NCI-H2107 treated with DMSO at 0.1 percent for 48 hours (cell line): ENCODE results near the gene KIF21A.

Experiments
- DNase-seq: peaks from one replicate; lab custom pipeline; 2025; ENCODE audit not compliant: unreplicated experiment; lab: John Stamatoyannopoulos, UW

KIF21A gene

DNA sequence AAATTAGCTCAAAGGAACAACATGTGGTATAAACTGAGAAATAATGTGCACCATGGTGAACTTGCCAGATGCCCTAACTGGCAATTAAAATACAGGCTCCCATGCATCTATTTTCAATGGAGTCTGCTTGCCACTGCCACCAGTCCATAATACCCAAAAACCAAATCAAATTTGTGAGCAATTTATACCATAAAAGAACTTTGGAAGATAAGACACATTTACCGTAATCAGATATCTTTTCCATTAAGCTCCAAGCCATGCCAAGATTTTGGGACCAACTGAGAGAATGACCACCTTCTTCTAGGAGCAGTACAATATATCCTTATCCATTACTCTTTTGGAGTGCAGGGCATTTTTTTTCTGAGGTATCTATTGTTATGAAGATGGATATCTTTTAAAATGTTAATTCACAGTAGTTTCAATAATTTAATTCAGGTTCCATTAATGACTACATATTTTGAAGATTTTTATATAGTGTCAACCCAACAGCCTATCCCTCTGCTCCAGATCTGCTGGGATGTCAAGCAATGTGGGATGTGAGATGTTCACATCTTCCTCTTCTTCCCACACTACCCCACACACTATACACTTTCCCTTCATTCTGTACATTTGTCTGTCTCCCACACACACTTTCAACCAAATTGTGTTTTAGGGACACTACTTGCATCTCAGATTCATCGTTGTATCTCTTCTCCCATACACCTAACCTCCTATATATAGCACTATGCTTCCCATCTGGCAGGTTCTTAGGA, 53.3 kb downstream of the KIF21A start:
- no peak for DNase-seq

DNA sequence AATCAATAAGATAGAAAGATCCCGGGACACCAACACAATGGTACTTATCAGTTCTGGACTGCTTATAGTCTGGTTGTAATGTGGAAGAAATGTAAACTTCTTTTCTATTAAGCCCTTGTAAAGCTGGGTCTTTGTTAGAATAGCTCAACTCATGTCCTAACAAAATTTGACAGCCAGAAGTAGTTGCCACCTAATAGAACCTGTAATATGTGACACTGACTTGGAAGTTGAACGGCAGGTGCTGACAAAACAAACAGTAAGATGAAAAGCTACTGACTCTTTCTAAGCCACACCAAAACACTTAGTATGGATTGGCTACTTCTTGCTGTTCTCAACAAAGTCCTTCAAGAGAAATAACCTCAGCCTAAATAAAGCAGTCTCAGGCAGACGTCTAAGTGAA, 56.6 kb downstream of the KIF21A start:
- no peak for DNase-seq

DNA sequence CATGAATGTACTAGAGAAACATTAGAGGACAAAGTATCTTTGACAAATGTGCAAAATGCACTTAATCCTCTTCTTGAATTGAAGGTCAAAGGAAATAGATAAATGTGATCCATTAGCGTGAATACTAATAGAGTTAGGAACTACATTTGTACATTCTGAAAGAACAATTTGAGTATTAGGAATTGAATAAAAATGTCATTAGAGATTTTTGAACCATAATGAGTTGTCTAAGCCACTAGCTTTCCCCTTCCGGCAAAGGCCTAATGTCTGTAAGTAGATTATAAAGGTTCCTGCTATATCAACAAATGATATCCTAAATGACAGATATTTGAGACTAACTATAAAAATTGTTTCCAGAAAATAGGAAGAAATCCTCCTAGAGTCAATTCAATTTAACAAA, 59.8 kb downstream of the KIF21A start:
- DNase-seq: no peak

DNA sequence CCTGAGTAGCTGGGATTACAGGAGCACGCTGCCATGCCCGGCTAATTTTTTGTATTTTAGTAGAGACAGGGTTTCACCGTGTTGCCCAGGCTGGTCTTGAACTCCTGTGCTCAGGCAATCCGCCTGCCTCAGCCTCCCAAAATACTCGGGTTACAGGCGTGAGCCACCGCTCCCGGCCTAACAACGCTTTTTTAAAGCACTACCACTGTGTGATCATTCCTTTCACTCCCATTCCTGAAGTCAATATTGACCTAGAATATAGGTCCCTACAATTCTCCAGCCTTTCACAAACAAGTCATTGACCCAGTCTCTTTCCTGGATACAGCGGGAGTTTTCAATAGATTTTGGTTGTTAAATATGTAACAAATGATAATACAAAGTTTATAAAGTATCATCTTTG, 62.8 kb downstream of the KIF21A start:
- no peak for DNase-seq

DNA sequence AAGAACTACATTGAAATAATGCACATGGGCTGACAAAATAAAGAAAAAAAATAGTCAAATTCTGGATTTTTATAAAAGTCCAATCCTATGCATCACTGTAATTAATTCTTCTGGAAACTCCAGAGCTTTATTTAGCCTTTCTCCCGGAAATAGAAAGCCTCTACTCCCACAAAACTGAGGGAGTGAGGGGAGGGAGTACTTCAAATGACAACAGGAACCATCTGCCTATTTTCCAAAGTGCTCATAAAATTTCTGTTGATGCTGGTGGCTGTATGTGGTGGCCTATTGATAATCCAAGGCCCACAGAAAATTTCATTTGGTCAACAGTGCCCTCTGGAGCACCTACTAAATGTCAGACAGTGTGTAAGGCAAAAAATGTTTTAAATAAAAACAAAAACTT, 64.6 kb downstream of the KIF21A start:
- no peak for DNase-seq

DNA sequence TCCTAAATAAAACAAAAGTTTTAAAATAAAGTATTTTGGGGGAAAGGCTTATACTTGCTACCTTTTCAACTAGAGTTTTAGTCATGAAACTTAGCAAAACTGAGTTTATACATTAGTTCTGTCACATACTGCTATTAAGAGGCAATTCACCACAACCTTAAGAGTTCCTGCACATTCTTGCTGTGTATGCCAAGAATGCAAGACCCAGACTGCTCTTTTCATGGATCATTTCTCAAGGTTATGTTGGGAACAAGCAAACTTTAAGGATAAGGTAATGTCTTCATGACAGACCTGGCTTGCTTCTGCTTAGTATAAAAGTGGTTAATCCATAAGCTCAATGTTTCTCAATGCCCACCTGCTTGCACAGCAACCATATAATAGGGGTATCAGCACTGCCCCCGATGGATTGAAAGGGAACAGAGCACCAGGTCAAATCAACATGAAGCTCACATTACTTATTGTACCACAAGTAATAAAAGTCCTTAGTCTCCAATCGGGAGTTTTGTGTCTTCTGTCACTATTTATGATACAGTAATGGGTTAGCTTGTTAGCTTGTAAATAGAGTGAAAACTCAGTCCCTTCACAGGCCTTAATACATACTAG, 67.6 kb downstream of the KIF21A start:
- DNase-seq: no peak

DNA sequence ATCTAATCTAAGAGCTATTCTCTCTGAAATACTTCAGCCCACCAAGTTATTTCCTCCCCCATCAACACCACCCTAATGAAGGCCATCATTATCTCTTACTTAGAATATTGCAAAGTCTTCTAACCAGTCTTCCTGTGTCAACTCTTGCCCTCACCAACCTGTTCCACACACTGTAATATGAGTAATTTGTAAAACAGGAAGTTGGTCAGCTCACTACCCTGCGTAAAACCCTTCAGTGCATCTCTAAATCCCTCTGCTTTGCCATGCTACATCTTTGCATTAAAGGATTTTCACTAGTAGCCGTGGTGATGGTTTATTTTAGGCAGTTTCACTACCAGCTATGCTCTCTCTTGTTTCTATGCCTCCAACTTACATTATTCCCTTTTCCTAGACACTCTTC, 70.0 kb downstream of the KIF21A start:
- no peak for DNase-seq

DNA sequence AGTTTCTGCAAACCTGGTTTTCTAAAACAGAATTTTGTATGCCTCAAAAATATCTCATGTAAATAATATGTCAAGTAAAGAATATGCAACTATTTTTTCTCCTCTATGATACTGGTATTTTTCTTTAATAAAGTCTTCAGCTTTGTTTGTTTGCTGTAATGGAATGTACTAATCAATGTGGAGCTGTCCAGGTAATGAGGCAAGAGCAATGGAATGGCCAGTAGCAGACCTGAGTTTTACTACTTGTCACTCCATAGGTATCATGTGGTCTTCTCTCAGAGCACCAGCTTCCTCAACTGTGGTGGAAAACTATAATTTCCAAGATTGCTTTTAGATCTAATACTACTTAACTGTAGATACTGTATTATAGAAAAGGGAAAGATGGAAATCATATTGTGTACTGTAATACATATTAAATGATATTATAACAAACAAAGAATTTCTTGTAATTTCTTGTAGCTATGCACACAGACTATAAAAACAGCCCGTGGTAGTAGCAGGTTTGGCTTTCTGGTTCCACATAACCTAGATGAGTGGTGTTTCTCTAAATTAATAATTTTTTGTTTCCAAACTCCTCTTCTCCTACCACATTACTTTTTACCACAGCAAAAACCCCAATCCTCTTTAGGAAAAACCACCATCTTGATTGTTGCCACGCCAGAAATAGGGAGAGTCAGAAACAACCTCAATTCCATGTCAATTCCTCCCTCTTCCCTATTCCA, 70.6 kb downstream of the KIF21A start:
- DNase-seq: no peak

DNA sequence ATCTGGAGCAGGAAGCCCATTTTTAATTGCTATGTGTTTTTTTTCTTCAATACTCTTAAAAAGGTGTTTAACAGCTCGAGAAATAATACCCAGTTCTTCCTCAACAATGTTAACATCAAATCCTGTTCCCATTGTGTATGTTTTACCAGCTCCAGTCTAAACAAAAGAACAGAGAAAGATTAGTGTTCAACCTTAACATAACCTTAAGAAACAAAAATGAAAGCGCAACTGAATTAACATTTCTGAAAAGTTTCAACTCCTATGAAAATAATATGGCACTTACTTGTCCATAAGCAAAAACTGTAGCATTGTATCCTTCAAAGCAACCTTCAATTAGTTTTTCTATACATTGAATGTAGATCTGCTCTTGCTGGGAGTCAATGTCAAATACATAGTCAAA, 73.2 kb downstream of the KIF21A start:
- DNase-seq: no peak

DNA sequence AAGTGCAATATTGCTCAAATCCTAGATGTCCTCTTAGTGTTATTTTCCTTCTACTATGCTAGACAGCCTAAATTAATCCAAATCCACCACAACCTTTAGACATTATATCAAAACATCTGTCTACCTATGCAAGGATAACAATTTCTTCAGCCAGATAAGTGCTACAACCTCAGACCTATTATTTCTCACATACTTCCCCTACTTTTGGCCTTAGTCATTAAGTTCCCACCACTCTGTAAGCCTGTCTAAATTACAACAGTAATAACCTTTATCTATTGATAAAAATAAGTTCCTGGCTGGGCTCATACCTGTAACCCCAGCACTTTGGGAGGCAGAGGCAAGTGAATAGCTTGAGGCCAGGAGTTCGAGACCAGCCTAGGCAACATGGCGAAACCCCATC, 74.0 kb downstream of the KIF21A start:
- DNase-seq: no peak

DNA sequence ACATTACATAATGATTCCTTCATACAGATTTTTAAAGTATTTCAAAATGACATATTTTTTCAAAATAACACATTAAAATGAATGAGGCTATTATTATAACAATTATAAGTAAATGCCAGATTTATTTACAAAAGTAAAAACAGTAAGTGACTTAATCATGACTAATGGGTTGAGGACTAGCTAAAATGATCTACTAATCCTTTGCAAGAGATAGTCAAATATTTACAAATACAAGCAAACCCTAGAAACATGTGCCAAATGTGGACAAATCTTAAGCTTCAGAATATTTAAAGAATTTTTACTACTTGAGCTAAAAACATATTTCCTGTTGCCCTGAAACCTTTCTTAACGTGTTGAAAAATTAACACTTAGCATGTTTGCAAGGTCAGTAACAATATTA, 74.8 kb downstream of the KIF21A start:
- DNase-seq: no peak

DNA sequence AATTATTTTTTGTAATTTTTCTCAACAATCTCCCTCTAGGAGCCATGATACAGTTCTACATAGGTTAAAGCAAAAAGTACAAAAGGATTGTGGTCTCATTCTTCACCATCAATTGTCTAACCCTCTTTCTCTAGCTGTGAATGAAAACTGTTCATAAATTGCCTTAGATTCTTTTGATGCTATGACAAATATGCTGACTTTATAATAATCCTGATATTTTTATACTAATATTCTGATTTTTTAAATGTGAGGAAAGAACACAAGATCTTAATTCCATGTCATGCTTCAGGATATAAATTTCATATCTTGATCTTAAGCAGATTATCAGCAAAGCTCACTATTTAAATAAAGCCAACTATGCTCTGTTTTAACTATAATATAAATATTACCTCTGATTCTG, 75.4 kb downstream of the KIF21A start:
- no peak for DNase-seq

DNA sequence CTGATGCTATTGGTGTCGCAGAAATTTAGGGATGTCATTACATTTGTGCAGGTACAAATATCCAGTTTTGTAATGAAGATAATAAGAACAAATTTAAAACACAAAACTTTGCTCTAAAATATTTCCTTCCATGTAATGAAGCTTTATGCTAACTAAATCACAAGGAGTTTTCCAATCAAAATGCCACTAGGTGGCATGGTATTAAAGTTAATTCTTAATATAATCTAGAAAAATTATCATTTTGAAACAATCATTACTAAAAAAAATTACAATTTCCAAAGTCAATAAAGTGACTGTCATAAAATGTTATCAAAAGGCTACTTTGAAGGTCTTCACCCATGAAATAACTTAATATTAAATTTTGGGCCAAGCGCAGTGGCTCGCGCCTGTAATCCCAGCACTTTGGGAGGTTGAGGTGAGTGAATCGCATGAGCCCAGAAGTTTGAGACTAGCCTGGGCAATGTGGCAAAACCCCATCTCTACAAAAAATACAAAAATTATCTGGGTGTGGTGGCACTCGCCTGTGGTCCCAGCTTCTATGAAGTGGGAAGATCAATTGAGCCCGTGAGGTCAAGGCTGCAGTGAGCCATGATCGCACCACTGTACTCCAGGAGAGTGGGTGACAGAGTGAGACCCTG, 77.4 kb downstream of the KIF21A start:
- no peak for DNase-seq

DNA sequence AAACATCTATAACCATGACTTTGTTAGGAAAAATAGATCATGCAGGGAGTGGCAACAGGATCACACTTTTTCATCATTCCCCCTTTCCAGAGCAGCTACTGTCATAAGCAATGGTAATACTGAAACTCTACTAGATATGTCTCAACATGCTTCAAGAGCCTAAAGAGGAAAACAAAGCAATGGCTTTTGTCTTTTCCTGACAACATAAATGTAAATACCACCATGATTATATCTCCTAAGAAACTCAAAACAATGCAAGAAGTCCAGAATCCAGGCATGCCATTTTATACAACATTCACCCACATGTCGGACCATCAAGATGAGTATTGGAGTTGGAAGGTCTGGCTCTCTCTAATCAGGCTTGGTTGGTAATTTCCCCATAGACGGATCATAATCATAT, 78.7 kb downstream of the KIF21A start:
- DNase-seq: no peak

DNA sequence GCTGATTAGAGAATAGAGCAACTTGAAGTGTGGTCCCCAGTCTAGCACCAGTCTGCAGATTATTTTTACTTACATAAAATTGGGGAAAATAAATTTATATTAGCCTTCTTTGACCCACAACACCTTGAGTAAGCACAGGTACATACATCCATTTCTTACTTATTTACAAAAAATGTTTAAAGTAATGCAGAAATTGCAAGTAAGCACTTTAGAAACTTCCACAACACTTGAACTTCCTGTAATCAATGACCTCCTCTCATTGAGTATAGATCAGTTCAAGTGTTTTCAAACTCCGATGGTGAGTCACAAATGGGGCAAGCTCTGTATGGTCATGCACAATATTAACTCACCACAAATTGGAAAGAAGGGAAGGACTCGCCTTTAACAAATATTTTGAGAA, 83.3 kb downstream of the KIF21A start:
- no peak for DNase-seq

DNA sequence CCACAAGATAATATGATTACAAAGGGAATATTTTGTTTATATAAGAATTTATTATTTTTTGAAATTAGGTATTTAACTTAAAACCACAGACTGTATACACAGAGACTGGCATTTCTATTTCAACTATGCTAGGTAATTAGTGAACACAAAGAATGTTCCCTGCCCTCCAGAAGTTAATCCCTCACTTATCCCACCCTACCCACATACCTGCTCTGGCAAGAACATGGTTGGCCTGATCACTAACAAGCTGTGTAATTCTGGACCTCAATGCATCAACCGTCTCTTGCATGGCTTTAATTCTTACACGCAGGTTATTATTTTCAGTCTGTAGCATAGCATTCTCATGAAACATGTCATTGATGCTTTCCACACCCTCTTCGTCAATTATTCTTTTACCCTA, 85.9 kb downstream of the KIF21A start:
- no peak for DNase-seq

DNA sequence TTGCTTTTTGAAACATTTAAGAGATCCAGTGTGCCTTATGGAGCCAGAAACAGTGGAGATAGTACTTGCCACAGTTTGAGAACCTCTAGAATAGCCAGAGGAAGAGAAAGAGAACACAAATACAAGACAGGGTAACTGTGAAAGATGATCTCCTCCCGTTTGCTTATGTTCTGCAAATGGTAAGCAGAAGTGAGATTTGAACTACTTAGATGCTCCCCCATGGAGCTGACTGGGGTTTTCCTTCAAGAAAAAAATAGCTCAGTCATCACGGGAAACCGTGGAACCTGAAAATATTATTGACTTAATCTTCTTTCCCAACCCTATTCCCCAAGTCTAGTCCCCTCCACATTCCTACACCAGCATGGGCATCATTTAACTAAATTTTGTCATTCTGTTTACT, 87.1 kb downstream of the KIF21A start:
- no peak for DNase-seq

DNA sequence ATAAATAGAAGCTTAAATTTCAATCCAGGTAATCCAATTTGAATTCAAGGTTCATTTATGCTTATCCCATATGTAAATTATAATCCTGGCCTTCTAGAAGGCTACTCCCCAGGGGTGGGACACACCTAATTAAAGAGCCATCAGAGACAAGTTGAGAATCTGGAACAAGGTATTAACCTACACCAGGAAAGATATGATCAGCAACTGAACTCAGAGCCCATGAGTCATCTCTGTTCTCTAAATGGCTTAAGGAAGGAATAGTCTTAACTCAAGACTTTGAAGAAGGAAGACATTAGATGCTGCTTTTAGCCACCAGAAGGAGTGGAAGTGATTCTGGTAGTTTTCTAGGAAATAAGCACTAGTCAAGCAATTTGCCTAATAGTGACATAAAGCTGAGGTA, 88.0 kb downstream of the KIF21A start:
- no peak for DNase-seq

DNA sequence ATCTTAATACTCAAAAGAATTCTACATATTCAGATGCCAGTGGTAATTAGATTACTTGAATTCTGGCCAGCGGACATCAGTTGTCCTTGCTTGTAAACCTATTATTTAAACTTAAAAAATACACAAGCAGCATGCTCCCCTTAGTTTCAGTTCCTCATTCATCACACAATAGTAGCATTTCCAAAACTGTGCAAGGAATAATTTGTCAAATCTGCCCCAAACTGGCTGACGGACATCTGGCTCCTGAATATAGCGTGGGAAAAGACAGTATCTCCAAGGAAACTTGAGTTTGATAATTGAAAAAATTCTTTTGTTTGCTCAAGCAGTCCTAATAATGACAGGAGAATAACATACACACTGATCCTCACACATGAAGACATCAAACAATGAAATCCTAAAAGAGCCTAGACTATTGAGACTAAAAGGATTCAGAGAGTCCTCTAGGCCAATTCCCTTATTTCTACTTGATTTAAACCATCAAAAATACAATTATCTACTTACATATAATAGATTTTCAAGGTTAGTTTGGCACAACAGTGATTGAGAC, 90.4 kb downstream of the KIF21A start:
- no peak for DNase-seq

DNA sequence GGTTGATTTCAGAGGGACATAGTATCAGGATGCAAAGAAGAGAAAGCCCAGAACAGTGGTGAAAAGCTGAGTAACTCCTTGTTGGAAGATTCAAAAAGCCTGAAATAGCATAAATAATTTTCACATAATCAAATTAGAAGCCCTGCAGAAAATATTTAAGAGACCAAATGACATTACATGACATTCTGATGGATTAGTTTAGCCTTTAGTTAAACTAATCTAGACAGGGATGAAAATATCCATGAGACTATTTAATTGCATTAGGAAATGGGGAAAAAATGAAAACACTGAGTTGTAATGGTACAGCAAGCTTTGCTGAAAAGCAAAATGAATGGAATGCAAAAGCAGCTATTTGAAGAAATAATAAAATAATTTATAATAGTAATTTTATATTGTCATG, 91.8 kb downstream of the KIF21A start:
- DNase-seq: no peak

DNA sequence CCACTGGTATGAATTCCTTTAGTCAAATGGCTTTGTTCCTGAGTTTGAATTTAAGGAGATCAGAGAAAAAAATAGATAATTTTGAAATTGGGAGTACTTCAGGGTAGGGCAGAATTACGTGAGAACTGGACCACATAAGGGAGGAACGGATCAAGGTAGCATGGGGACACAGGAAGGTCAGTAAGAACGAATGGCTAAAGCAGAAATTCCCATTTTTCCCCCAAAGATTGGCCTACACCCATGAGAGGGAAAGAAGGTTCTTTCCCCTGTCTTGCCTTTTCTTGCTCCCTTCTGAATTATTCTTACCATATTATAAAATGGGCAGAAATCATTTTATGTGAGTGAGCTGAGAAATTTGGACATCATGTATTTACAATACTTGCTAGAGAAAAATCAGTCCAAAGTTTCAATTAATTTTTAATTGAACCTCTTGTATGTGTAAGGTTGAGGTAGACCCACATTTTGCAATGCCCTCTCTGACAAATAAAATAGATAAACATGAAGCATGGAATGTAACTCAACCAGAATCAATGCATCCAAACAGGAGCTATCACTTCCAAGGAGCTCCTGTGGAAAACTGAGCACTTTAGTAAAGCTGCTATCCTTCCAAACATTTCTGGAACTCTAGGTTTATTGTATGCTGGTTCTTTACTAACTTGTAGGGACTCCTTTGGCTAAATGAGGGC, 93.8 kb downstream of the KIF21A start:
- DNase-seq: no peak
